Tibial artery (tissue), 4 donors: ENCODE results near the gene VPS37C.
"Not testable (repeated sequence)": the region's sequence is repeated elsewhere in the genome, so short reads cannot be mapped to it uniquely, and the experiment has no call there.

Experiments used
- DNase-seq, 2 donors: peaks; one replicate each; pipeline ENCODE4 v3.0.0-alpha.2; 2019
- H3K27ac ChIP-seq, 2 donors: fragments of 200-600 bp; sonication (generic) in 1 of 2; 1 replicate in 1 of 2; 2 replicates in 1 of 2; pipeline ENCODE4 v1.5.1; 2018 to 2019; ENCODE audit warnings: mild to moderate bottlenecking in 1 of 2
- H3K27me3 ChIP-seq, 2 donors: fragments of 200-600 bp; sonication (generic) in 1 of 2; one replicate each; pipeline versions ENCODE4 v1.5.1 to v1.6.0; 2016 to 2019
- H3K36me3 ChIP-seq, 3 donors: fragments of 200-600 bp; sonication (generic) in 2 of 3; one replicate each; pipeline ENCODE4 v1.5.1; 2016 to 2019; ENCODE audit warnings: mild to moderate bottlenecking in 2 of 3
- H3K4me1 ChIP-seq, 4 donors: fragments of 200-600 bp; sonication (generic) in 2 of 4; 1 replicate in 3 of 4; 2 replicates in 1 of 4; pipeline ENCODE4 v1.5.1; 2016 to 2019
- H3K4me3 ChIP-seq, 2 donors: fragments of 200-600 bp; sonication (generic) in 1 of 2; 1 replicate in 1 of 2; 2 replicates in 1 of 2; pipeline ENCODE4 v1.5.1; 2018 to 2019; ENCODE audit warnings: mild to moderate bottlenecking in 2 of 2
- H3K9me3 ChIP-seq, 3 donors: fragments of 200-600 bp; sonication (generic) in 1 of 3; one replicate each; pipeline ENCODE4 v1.5.1; 2016 to 2019
- CTCF ChIP-seq, 2 experiments: fragments of 200-600 bp in 1 of 2; fragments of 450-650 bp in 1 of 2; IDR thresholded peaks; one replicate each; pipeline ENCODE4 v1.5.1; 2017 to 2019; ENCODE audit warnings: antibody characterized with exemption in 2 of 2, mild to moderate bottlenecking in 1 of 2, moderate library complexity in 1 of 2
- intact Hi-C: fragments of 100-400 bp; cut with DNase I; formaldehyde crosslinking; loops from one replicate; pipeline ENCODE4 v1.15.0; 2023; ENCODE audit warnings: low total_unique reads

The VPS37C gene

GRCh38 chr11:61161190-61162091, at the start of gene VPS37C:
Gene VPS37C, minus strand, starts transcription at chr11:61161426. Its CDS starts 22,597 bp downstream, at chr11:61138829.
- H3K9me3 ChIP-seq, result no peaks in the 10 kb centered on the region
- H3K4me3 ChIP-seq, result peak within 1 kb of the TSS; percentile 68 to 85
- H3K27me3 ChIP-seq, result no peaks in the 10 kb centered on the region
- H3K4me1 ChIP-seq, result peaks cover 0 to 34% (median 22%) of the 10 kb centered on the region in 4 donors
- peak; percentile 83 to 93 for DNase-seq
- intact Hi-C loops, result loop anchor here (2.0 kb wide), 1 partner anchor 27 kb away; no protein-coding TSS in a partner anchor
- TF ChIP-seq CTCF (IDR thresholded peaks at IDR 0.05), result peak; percentile 22 to 45
- peak within 1 kb of the TSS; percentile 91 to 98 for H3K27ac ChIP-seq
- no peaks in the 10 kb centered on the region for H3K36me3 ChIP-seq

- H3K27ac ChIP-seq, H3K27me3 ChIP-seq, H3K36me3 ChIP-seq, H3K4me3 ChIP-seq, DNase-seq, H3K4me1 ChIP-seq, intact Hi-C loops, H3K9me3 ChIP-seq: not testable (repeated sequence)
Observed at GRCh38 chr11:61210629-61211028, 49.4 kb upstream of the VPS37C start.

GRCh38 chr11:61207636-61208310, 46.5 kb upstream of the VPS37C start:
- intact Hi-C loops, H3K9me3 ChIP-seq, H3K36me3 ChIP-seq: not testable (repeated sequence)

GRCh38 chr11:61204502-61205059, 43.4 kb upstream of the VPS37C start:
- H3K36me3 ChIP-seq, H3K27ac ChIP-seq, intact Hi-C loops, H3K9me3 ChIP-seq, H3K4me3 ChIP-seq, H3K4me1 ChIP-seq, H3K27me3 ChIP-seq: not testable (repeated sequence)
- peak in 1 of 2 donors; percentile 29 for DNase-seq

More at GRCh38 chr11:61207636-61208310, 46.5 kb upstream of the VPS37C start:
- not testable (repeated sequence) for H3K4me3 ChIP-seq, DNase-seq, H3K27ac ChIP-seq, H3K27me3 ChIP-seq, H3K4me1 ChIP-seq

- H3K27me3 ChIP-seq, H3K9me3 ChIP-seq, H3K4me1 ChIP-seq, DNase-seq, H3K27ac ChIP-seq, H3K36me3 ChIP-seq, H3K4me3 ChIP-seq, intact Hi-C loops: not testable (repeated sequence)
Observed at GRCh38 chr11:61203873-61204272, 42.6 kb upstream of the VPS37C start.

GRCh38 chr11:61202950-61203746, 41.9 kb upstream of the VPS37C start, which contains the start of gene PGA3:
Gene PGA3, plus strand, starts transcription at chr11:61203515. Its CDS starts 50 bp downstream, at chr11:61203565.
- H3K4me1 ChIP-seq, intact Hi-C loops, H3K27me3 ChIP-seq, DNase-seq, H3K4me3 ChIP-seq, H3K27ac ChIP-seq, H3K36me3 ChIP-seq: not testable (repeated sequence)
- peaks cover 0 to 12% (median 0%) of the 10 kb centered on the region in 3 donors for H3K9me3 ChIP-seq

- H3K4me3 ChIP-seq, result no peak overlapping the region
- intact Hi-C loops, result no loop called here
- no peak overlapping the region for H3K27ac ChIP-seq
- peaks cover 0 to 12% (median 0%) of the 10 kb centered on the region in 3 donors for H3K9me3 ChIP-seq
- no peak for DNase-seq
- H3K27me3 ChIP-seq, result peaks cover 0 to 4% of the 10 kb centered on the region in 2 donors
- TF ChIP-seq CTCF (IDR thresholded peaks at IDR 0.05), result no peak
- H3K4me1 ChIP-seq, result no peaks in the 10 kb centered on the region
- no peaks in the 10 kb centered on the region for H3K36me3 ChIP-seq
Observed at GRCh38 chr11:61201476-61201875, 40.2 kb upstream of the VPS37C start.
